B cell (primary cell): ENCODE measurements around the gene SCYGR1. TPM values are rescaled to one million over a fixed set of nuclear protein-coding genes. Genes with fewer than 3 reads are reported as not detected.
"Not testable (repeated sequence)": the region's sequence is repeated elsewhere in the genome, so short reads cannot be mapped to it uniquely, and the experiment has no call there.

ENCODE experiments used
- ATAC-seq: fragments of 200-7000 bp; cut with Tn5 transposase; one replicate; pipeline ENCODE4 v1.10.0; 2021; ENCODE audit warnings: low read depth, mild to moderate bottlenecking, moderate number of reproducible peaks, moderate library complexity
- CTCF ChIA-PET: fragments of 350-600 bp; sonication (Branson Sonifier 250); formaldehyde crosslinking; loops from one replicate; lab custom pipeline; 2021; ENCODE audit warnings: antibody characterized with exemption, inconsistent platforms; lab: Charles Lee
- POLR2A ChIA-PET: fragments of 350-600 bp; sonication (Branson Sonifier 250); formaldehyde crosslinking; loops from one replicate; lab custom pipeline; 2021; ENCODE audit warnings: antibody characterized with exemption; lab: Charles Lee
- DNase-seq: peaks from one replicate; pipeline ENCODE4 v3.0.0; 2013
- H2AFZ ChIP-seq: 2 replicates; pipeline ENCODE4 v1.6.1; 2012; ENCODE audit warnings: mild to moderate bottlenecking, low read depth, low read length; ENCODE audit not compliant: insufficient read depth, poor library complexity, severe bottlenecking
- H3K27ac ChIP-seq, 2 donors: 1 replicate in 1 of 2; 2 replicates in 1 of 2; pipeline ENCODE4 v1.5.1; 2012 to 2013; ENCODE audit warnings: low read length in 2 of 2, mild to moderate bottlenecking in 2 of 2, moderate library complexity in 1 of 2
- H3K27me3 ChIP-seq, 4 experiments: fragments of 200-600 bp in 1 of 4; sonication (generic) in 1 of 4; replicated peaks in 1 of 4; 1 replicate in 2 of 4; 2 replicates in 2 of 4; pipeline versions ENCODE4 v1.6.1 to v1.7.0; 2013 to 2016; ENCODE audit warnings: low read length in 3 of 4, mild to moderate bottlenecking in 2 of 4, mixed read lengths in 1 of 4, moderate library complexity in 1 of 4; ENCODE audit not compliant: insufficient read depth in 4 of 4, control insufficient read depth in 3 of 4; ENCODE audit errors: control extremely low read depth in 1 of 4
- H3K36me3 ChIP-seq, 2 experiments: replicated peaks in 1 of 2; 1 replicate in 1 of 2; 2 replicates in 1 of 2; pipeline versions ENCODE4 v1.6.1 to v1.7.1; 2013; ENCODE audit warnings: low read length in 1 of 2; ENCODE audit not compliant: insufficient read depth in 2 of 2, control insufficient read depth in 1 of 2; ENCODE audit errors: control extremely low read depth in 1 of 2, extremely low read depth in 1 of 2
- H3K4me1 ChIP-seq, 2 donors: fragments of 200-600 bp in 1 of 2; sonication (generic) in 1 of 2; 1 replicate in 1 of 2; 2 replicates in 1 of 2; pipeline versions ENCODE4 v1.5.1 to v1.6.1; 2013 to 2017; ENCODE audit warnings: low read length in 2 of 2; ENCODE audit not compliant: control insufficient read depth in 2 of 2, insufficient read depth in 2 of 2
- H3K4me2 ChIP-seq: replicated peaks from 2 replicates; pipeline ENCODE3; 2012; ENCODE audit warnings: mild to moderate bottlenecking, low read depth, low read length; ENCODE audit not compliant: poor library complexity, severe bottlenecking
- H3K4me3 ChIP-seq, 5 experiments: fragments of 200-600 bp in 1 of 5; sonication (generic) in 1 of 5; 1 replicate in 3 of 5; 2 replicates in 2 of 5; pipeline versions ENCODE4 v1.5.1 to v1.7.0; 2011 to 2016; ENCODE audit warnings: low read length in 4 of 5, mild to moderate bottlenecking in 4 of 5, low read depth in 2 of 5, control low read depth in 1 of 5, moderate library complexity in 1 of 5; ENCODE audit not compliant: insufficient read depth in 1 of 5; ENCODE audit errors: control extremely low read depth in 1 of 5, extremely low read depth in 1 of 5
- H3K79me2 ChIP-seq: fragments of 200-600 bp; sonication (generic); one replicate; pipeline ENCODE4 v1.6.0; 2016; ENCODE audit warnings: low read length; ENCODE audit not compliant: control insufficient read depth, insufficient read depth
- H3K9ac ChIP-seq: fragments of 200-600 bp; sonication (generic); 2 replicates; pipeline ENCODE4 v1.6.1; 2017; ENCODE audit warnings: mild to moderate bottlenecking, low read length, moderate library complexity
- H3K9me3 ChIP-seq, 3 donors: one replicate each; pipeline versions ENCODE4 v1.6.1 to v1.7.1; 2013; ENCODE audit warnings: low read length in 2 of 3; ENCODE audit not compliant: control insufficient read depth in 2 of 3, insufficient read depth in 1 of 3; ENCODE audit errors: control extremely low read depth in 1 of 3
- H4K20me1 ChIP-seq: 2 replicates; pipeline ENCODE4 v1.6.0; 2012; ENCODE audit warnings: mild to moderate bottlenecking, low read length; ENCODE audit not compliant: insufficient read depth, control insufficient read depth, poor library complexity, severe bottlenecking
- H3K27ac Mint-ChIP-seq: one replicate; pipeline ENCODE4 v1.8.0; 2021; ENCODE audit warnings: mixed read lengths
- H3K27me3 Mint-ChIP-seq: one replicate; pipeline ENCODE4 v1.8.0; 2021; ENCODE audit warnings: mixed read lengths
- H3K4me1 Mint-ChIP-seq: one replicate; pipeline ENCODE4 v1.8.0; 2021; ENCODE audit warnings: mixed read lengths
- H3K4me3 Mint-ChIP-seq: one replicate; pipeline ENCODE4 v1.8.0; 2021; ENCODE audit warnings: mixed read lengths
- H3K9me3 Mint-ChIP-seq: one replicate; pipeline ENCODE4 v1.8.0; 2022; ENCODE audit warnings: mixed read lengths; ENCODE audit not compliant: insufficient read depth
- CTCF ChIP-seq: fragments of 200-600 bp; IDR thresholded peaks from one replicate; pipeline ENCODE4 v1.8.0; 2022; ENCODE audit warnings: antibody characterized with exemption, mild to moderate bottlenecking
- EZH2 ChIP-seq: IDR thresholded peaks from 2 replicates; pipeline ENCODE4 v1.6.1; 2012; ENCODE audit warnings: borderline replicate concordance, low read depth, mild to moderate bottlenecking, moderate library complexity, low read length; ENCODE audit not compliant: insufficient read depth, poor library complexity, severe bottlenecking
- WGBS: methylation state at CpG from one replicate; pipeline ENCODE4 v1.1.5; 2013; ENCODE audit warnings: missing lambda C conversion rate; ENCODE audit not compliant: insufficient coverage; 5-methylcytosine and 5-hydroxymethylcytosine counted together
- intact Hi-C: fragments of 100-400 bp; cut with micrococcal nuclease; formaldehyde crosslinking; loops from one replicate; pipeline ENCODE4 v1.10.0; 2022
- polyA minus RNA-seq: library from RNA; depleted of rRNA, polyadenylated mRNA; stranded (reverse); fragments of >200 nt; gene quantifications from 2 replicates; pipeline ENCODE4 v1.2.3, GENCODE V29; 2012
- polyA plus RNA-seq: library from polyadenylated mRNA; depleted of rRNA; stranded (reverse); fragments of >200 nt; gene quantifications from 2 replicates; pipeline ENCODE4 v1.2.3, GENCODE V29; 2012
- total RNA-seq, 2 donors: library from RNA; stranded (reverse); fragments of 120-200 nt in 1 of 2; gene quantifications; 1 replicate in 1 of 2; 2 replicates in 1 of 2; pipeline versions ENCODE4 v1.2.3 to v1.2.4, GENCODE V29; 2013 to 2022

Gene SCYGR1
- not detected in 2 replicates for total RNA-seq
- not detected for total RNA-seq (2013)
- not detected in 2 replicates for polyA plus RNA-seq
- not detected in 2 replicates for polyA minus RNA-seq

GRCh38 chr2:227387583-227387982 is at the start of gene SCYGR1:
SCYGR1 (minus strand) TSS chr2:227387949; CDS start chr2:227387949, 0 bp downstream.
- H3K9me3 Mint-ChIP-seq, H3K79me2 ChIP-seq, H3K4me2 ChIP-seq, CTCF ChIA-PET, H3K27me3 Mint-ChIP-seq, ATAC-seq, H3K4me3 ChIP-seq, DNase-seq, H3K36me3 ChIP-seq, H3K4me3 Mint-ChIP-seq, POLR2A ChIA-PET, H3K9me3 ChIP-seq, H4K20me1 ChIP-seq, H3K9ac ChIP-seq, H3K27me3 ChIP-seq: not testable (repeated sequence)
- peak within 1 kb of the TSS; percentile 56 for H2AFZ ChIP-seq
- peak within 1 kb of the TSS in 1 of 2 donors; percentile 82 for H3K27ac ChIP-seq
- peak within 1 kb of the TSS; percentile 63 for H3K27ac Mint-ChIP-seq
- H3K4me1 ChIP-seq = peaks cover 19 to 31% of the 10 kb centered on the region in 2 donors
- WGBS = 58% methylated on average over 4 of the region's 7 CpGs
- H3K4me1 Mint-ChIP-seq = peaks cover 34% of the 10 kb centered on the region
- intact Hi-C loops = loop anchor here (10.0 kb wide), 1 partner anchor 63 kb away; the partner anchor contains the start of gene MFF

GRCh38 chr2:227436436-227437174 is 48.9 kb upstream of the SCYGR1 start:
- Mint-ChIP-seq H3K9me3 (peaks cover 9% of the 10 kb centered on the region), H3K4me3 (no peak overlapping the region), H3K4me1 (no peaks in the 10 kb centered on the region), H3K27me3 (peaks cover 6% of the 10 kb centered on the region), H3K27ac (no peak overlapping the region)
- no peak for DNase-seq
- no peak overlapping the region for H2AFZ ChIP-seq
- H3K9me3 ChIP-seq = peaks cover 0 to 20% (median 15%) of the 10 kb centered on the region in 3 donors
- no peak overlapping the region for H3K27ac ChIP-seq
- ATAC-seq = no peak
- TF ChIP-seq EZH2 (no peak), CTCF (no peak)
- H3K27me3 ChIP-seq = peaks cover 0 to 3% (median 0%) of the 10 kb centered on the region in 4 experiments
- intact Hi-C loops = no loop called here
- CTCF ChIA-PET = no interaction called here
- H3K9ac ChIP-seq = no peak overlapping the region
- H3K79me2 ChIP-seq = no peaks in the 10 kb centered on the region
- no peaks in the 10 kb centered on the region for H4K20me1 ChIP-seq
- WGBS = 100% methylated on average over 1 of the region's 7 CpGs
- H3K36me3 ChIP-seq = no peaks in the 10 kb centered on the region
- H3K4me2 ChIP-seq = no peak overlapping the region
- POLR2A ChIA-PET = no interaction called here
- H3K4me1 ChIP-seq = no peaks in the 10 kb centered on the region
- no peak overlapping the region for H3K4me3 ChIP-seq
